Spleen (tissue), 11 donors: ENCODE measurements around the gene RPAP2. TPM values are rescaled to one million over a fixed set of nuclear protein-coding genes. Genes with fewer than 3 reads are reported as not detected.
A peak's percentile ranks its signal among the peaks of the same experiment; 100 is the strongest.

Experiments used
- DNase-seq: peaks from one replicate; pipeline ENCODE4 v3.0.0-alpha.2; 2020
- H3K27ac ChIP-seq, 8 donors: fragments of 200-600 bp; sonication (generic) in 7 of 8; 1 replicate in 4 of 8; 2 replicates in 4 of 8; pipeline versions ENCODE4 v1.5.0 to v1.8.0; 2016 to 2021; ENCODE audit warnings: inconsistent platforms in 4 of 8, mild to moderate bottlenecking in 4 of 8, moderate library complexity in 1 of 8
- H3K27me3 ChIP-seq, 7 donors: fragments of 200-600 bp; sonication (generic) in 6 of 7; replicated peaks in 1 of 7; 1 replicate in 4 of 7; 2 replicates in 3 of 7; pipeline versions ENCODE4 v1.5.0 to v1.8.0; 2016 to 2021; ENCODE audit warnings: inconsistent platforms in 3 of 7, mild to moderate bottlenecking in 1 of 7
- H3K36me3 ChIP-seq, 6 donors: fragments of 200-600 bp; sonication (generic) in 5 of 6; 1 replicate in 4 of 6; 2 replicates in 2 of 6; pipeline versions ENCODE4 v1.5.0 to v1.8.0; 2016 to 2021; ENCODE audit warnings: inconsistent platforms in 2 of 6
- H3K4me1 ChIP-seq, 6 donors: fragments of 200-600 bp; sonication (generic) in 5 of 6; 1 replicate in 3 of 6; 2 replicates in 3 of 6; pipeline versions ENCODE4 v1.5.0 to v1.8.0; 2016 to 2021; ENCODE audit warnings: inconsistent platforms in 3 of 6
- H3K4me3 ChIP-seq, 8 donors: fragments of 200-600 bp; sonication (generic) in 7 of 8; 1 replicate in 4 of 8; 2 replicates in 4 of 8; pipeline versions ENCODE4 v1.5.0 to v1.8.0; 2016 to 2021; ENCODE audit warnings: inconsistent platforms in 4 of 8, mild to moderate bottlenecking in 4 of 8, moderate library complexity in 2 of 8
- H3K9me3 ChIP-seq, 8 donors: fragments of 200-600 bp; sonication (generic) in 7 of 8; 1 replicate in 4 of 8; 2 replicates in 4 of 8; pipeline versions ENCODE4 v1.5.0 to v1.8.0; 2016 to 2021; ENCODE audit warnings: inconsistent platforms in 4 of 8
- CTCF ChIP-seq, 11 experiments: fragments of 200-600 bp in 7 of 11; fragments of 450-650 bp in 4 of 11; sonication (generic) in 4 of 11; IDR thresholded peaks in 8 of 11; conservative IDR thresholded peaks in 3 of 11; 1 replicate in 7 of 11; 2 replicates in 4 of 11; pipeline versions ENCODE4 v1.4.0 to v1.8.0; 2016 to 2021; ENCODE audit warnings: antibody characterized with exemption in 11 of 11, inconsistent platforms in 4 of 11, mild to moderate bottlenecking in 1 of 11
- POLR2A ChIP-seq, 3 donors: fragments of 450-650 bp; IDR thresholded peaks; one replicate each; pipeline ENCODE4 v1.5.1; 2017; ENCODE audit warnings: antibody characterized with exemption in 3 of 3, mild to moderate bottlenecking in 1 of 3
- POLR2AphosphoS5 ChIP-seq, 3 donors: sonication (generic); formaldehyde crosslinking; IDR thresholded peaks; one replicate each; pipeline ENCODE4 v1.5.1; 2017; ENCODE audit warnings: antibody characterized with exemption in 3 of 3
- WGBS, 5 donors: extraction: QIAGEN DNeasy Blood & Tissue Kit in 3 of 5; methylation state at CpG; one replicate each; pipeline versions ENCODE4 v1.1.5 to v1.1.7; 2013 to 2018; 5-methylcytosine and 5-hydroxymethylcytosine counted together
- intact Hi-C: fragments of 100-400 bp; cut with DNase I; formaldehyde crosslinking; loops from one replicate; pipeline ENCODE4 v1.15.0; 2023; ENCODE audit warnings: low total_unique reads
- polyA plus RNA-seq, 3 donors: library from polyadenylated mRNA; stranded (reverse); fragments of 200-250 nt; gene quantifications; one replicate each; pipeline ENCODE4 v1.2.1, GENCODE V29; 2013
- total RNA-seq, 7 donors: library from RNA; depleted of rRNA in 3 of 7; stranded (reverse); fragments of >200 nt in 3 of 7; fragmentation: NEBNext Ultra II Directional in 4 of 7; extraction: Animal tissue kit (Norgen Biotek cat#: 25700) in 4 of 7; gene quantifications; one replicate each; pipeline versions ENCODE4 v1.1.0 to v1.2.1, GENCODE V29; 2016 to 2021
- donor health status: healthy with polysubstance abuse.
- donor health status: DM: no; HTN: no; CAD: no; lungs with moderate emphysema.
- donor health status: DM: no; HTN: no; CAD: no.
- donor health status: Bipolar disorder and iron deficiency.
- donor health status: healthy.
- donor health status: DM: no; HTN: no; CAD: no.
- donor health status: DM: yes; HTN: yes; CAD: no.

Gene RPAP2
- total and polyA plus RNA-seq, 10 donors = 4.4 to 31.5 (median 10.7) TPM

DNA sequence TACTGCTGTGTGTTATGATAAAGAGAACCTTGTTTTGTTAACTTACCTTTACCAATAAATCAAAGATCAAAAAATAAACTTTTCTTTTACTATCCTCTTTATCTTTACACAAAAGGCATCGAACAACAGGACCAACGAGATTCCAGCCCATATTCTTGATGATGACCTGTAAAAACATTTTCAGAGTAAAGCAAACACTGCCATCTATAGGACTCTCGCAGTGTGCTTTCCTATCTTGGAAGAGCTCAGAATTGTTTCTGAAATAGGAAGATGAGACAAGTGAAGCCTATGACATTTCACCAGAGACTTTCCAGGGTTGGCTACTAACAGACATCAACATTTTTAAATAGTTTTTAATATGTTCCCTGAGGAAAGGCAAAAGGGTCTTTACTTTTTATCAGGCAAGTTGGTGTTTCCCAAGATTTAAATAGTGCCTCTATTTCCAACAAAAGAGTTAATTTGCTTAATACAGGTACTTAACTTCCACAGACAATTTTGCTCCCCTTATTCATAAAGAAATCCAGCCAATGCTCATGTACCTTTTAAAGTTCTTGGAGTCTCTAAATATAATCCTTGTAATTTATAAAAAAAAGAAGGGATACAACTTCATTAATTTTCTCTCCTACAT is 7.4 kb upstream of the RPAP2 start:
- TF ChIP-seq POLR2A (IDR thresholded peaks at IDR 0.05) (no peak), CTCF (IDR thresholded peaks at IDR 0.05 in 8 of 11, conservative IDR thresholded peaks at IDR 0.05 in 3 of 11) (peak in 10 of 11 experiments; percentile 24 to 62 (median 44)), POLR2AphosphoS5 (IDR thresholded peaks at IDR 0.05) (no peak)
- Histone ChIP-seq H3K4me3 (no peak overlapping the region), H3K27me3 (no peaks in the 10 kb centered on the region), H3K27ac (no peak overlapping the region), H3K36me3 (peaks cover 0 to 86% (median 6%) of the 10 kb centered on the region in 6 donors), H3K4me1 (no peaks in the 10 kb centered on the region), H3K9me3 (no peaks in the 10 kb centered on the region)
- WGBS, 5 donors = 30 to 50% (median 40%) methylated on average over 3 of the region's 3 CpGs
- intact Hi-C loops = no loop called here
- no peak for DNase-seq

DNA sequence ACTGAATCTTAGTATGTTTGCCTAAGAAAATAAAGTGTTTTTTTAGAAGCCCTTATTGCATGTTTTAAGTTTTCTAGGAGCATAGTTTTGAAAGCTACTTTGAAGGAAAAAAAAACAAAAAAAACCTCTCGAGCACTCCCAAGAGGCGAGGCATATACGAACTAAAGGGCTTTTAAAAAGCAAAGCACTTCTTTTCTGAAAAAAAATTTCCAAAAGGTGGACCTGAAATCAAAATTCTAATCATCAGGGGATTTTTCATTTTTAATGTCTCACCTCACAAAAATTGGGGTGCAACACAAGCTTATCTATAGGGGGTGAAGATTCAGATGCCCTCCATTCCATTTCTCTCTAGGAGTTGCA is 666 bp upstream of the RPAP2 start:
- peaks cover 0 to 50% (median 4%) of the 10 kb centered on the region in 6 donors for H3K36me3 ChIP-seq
- H3K4me3 ChIP-seq = peak overlapping the region; percentile 67 to 89 (median 75)
- no peaks in the 10 kb centered on the region for H3K9me3 ChIP-seq
- no peak for DNase-seq
- 3 to 5% (median 4%) methylated on average over 3 of the region's 3 CpGs for WGBS, 5 donors
- TF ChIP-seq POLR2AphosphoS5 (IDR thresholded peaks at IDR 0.05) = no peak
- no peak for TF ChIP-seq POLR2A (IDR thresholded peaks at IDR 0.05)
- TF ChIP-seq CTCF (IDR thresholded peaks at IDR 0.05 in 8 of 11, conservative IDR thresholded peaks at IDR 0.05 in 3 of 11) = no peak
- H3K27me3 ChIP-seq = no peaks in the 10 kb centered on the region
- intact Hi-C loops = no loop called here
- peak overlapping the region; percentile 93 to 99 (median 97) for H3K27ac ChIP-seq
- H3K4me1 ChIP-seq = peaks cover 5 to 52% (median 32%) of the 10 kb centered on the region in 6 donors

DNA sequence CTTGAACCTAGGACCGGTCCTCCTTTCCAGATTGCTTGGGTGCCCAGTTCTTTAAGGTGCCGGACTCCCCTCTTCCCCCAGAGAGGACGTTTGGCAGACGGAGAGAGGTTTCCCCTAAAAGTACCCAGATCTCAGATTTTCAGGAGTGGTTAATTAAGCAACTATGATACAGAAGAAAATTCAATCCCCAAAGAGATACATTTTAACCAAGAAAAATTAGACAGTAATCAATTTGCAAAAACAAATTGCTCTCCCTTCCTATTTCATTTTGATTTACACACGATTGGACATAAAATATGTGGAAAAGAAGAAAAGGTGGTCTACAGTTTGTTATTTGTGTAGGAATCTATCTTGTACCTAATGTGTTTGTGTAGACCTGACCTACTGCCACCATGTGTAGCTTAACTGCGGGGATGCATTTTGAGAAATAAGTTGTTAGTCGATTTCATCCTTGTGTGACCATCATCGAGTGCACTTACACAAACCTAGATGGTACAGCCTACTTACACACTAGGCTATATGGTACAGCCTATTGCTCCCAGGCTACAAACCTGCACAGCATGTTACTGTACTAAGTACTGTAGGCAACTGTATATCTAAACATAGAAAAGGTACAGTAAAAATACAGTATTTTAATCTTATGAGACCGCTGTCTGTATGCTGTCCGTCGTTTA is 755 bp downstream of the RPAP2 start:
- Histone ChIP-seq H3K36me3 (peaks cover 0 to 50% (median 3%) of the 10 kb centered on the region in 6 donors), H3K27me3 (no peaks in the 10 kb centered on the region), H3K4me3 (peak overlapping the region; percentile 67 to 89 (median 75)), H3K9me3 (no peaks in the 10 kb centered on the region), H3K27ac (peak overlapping the region in 7 of 8 donors; percentile 96 to 99 (median 97)), H3K4me1 (peaks cover 5 to 52% (median 32%) of the 10 kb centered on the region in 6 donors)
- 40 to 51% (median 45%) methylated on average over 11 of the region's 11 CpGs for WGBS, 5 donors
- intact Hi-C loops = no loop called here
- no peak for TF ChIP-seq CTCF (IDR thresholded peaks at IDR 0.05 in 8 of 11, conservative IDR thresholded peaks at IDR 0.05 in 3 of 11)
- no peak for DNase-seq

DNA sequence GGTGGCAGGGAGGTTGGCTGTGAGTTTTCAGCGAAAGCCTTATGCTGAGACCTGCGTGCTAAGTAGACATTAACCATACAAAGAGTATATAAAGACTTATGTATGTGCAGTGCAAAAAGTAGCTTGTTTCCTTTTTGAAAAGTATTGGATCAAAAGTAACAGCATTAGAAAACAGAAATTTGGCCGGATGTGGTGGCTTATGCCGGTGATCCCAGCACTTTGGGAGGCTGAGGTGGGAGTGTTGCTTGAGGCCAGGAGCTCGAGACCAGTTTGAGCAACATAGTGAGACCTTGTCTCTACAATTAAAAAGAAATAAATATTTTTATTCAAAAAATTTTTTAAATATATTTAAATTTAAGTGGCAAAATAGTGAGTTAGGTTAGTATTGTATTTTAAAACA is 2.2 kb downstream of the RPAP2 start:
- Histone ChIP-seq H3K36me3 (peaks cover 0 to 49% (median 11%) of the 10 kb centered on the region in 6 donors), H3K9me3 (no peaks in the 10 kb centered on the region), H3K27me3 (no peaks in the 10 kb centered on the region), H3K27ac (no peak overlapping the region), H3K4me1 (peaks cover 5 to 52% (median 32%) of the 10 kb centered on the region in 6 donors), H3K4me3 (no peak overlapping the region)
- DNase-seq = no peak
- WGBS, 5 donors = 92 to 94% (median 92%) methylated on average over 5 of the region's 5 CpGs
- intact Hi-C loops = no loop called here
- TF ChIP-seq CTCF (IDR thresholded peaks at IDR 0.05 in 8 of 11, conservative IDR thresholded peaks at IDR 0.05 in 3 of 11) = no peak
